Muscle layer of colon (tissue), 2 donors: ENCODE data around the gene SOX5.

Experiments used
- H3K27ac ChIP-seq: one replicate; pipeline ENCODE4 v1.7.0; 2013; ENCODE audit warnings: low read depth, mild to moderate bottlenecking, low read length, moderate library complexity
- H3K27me3 ChIP-seq, 2 donors: one replicate each; pipeline ENCODE4 v1.7.0; 2013; ENCODE audit warnings: low read length in 2 of 2, mild to moderate bottlenecking in 2 of 2; ENCODE audit not compliant: insufficient read depth in 2 of 2, control insufficient read depth in 1 of 2
- H3K36me3 ChIP-seq: one replicate; pipeline ENCODE4 v1.7.0; 2013; ENCODE audit warnings: mild to moderate bottlenecking, low read length; ENCODE audit not compliant: insufficient read depth
- H3K4me1 ChIP-seq: one replicate; pipeline ENCODE4 v1.7.0; 2013; ENCODE audit warnings: mild to moderate bottlenecking, low read length; ENCODE audit not compliant: insufficient read depth
- H3K4me3 ChIP-seq, 2 donors: one replicate each; pipeline ENCODE4 v1.7.0; 2013; ENCODE audit warnings: low read length in 2 of 2, low read depth in 1 of 2, mild to moderate bottlenecking in 1 of 2, moderate library complexity in 1 of 2
- H3K9ac ChIP-seq: one replicate; pipeline ENCODE4 v1.7.0; 2013; ENCODE audit warnings: low read length
- H3K9me3 ChIP-seq: one replicate; pipeline ENCODE4 v1.7.0; 2013; ENCODE audit warnings: mild to moderate bottlenecking, low read length
- donor health status: abdominal sarcoma.
- donor health status: Adenocarcinoma of cecum.

The SOX5 gene

GRCh38 chr12:23753628-23754365 is 195.7 kb downstream of the SOX5 start:
- H3K9ac ChIP-seq = no peak overlapping the region
- H3K9me3 ChIP-seq = no peaks in the 10 kb centered on the region
- H3K4me3 ChIP-seq = no peak overlapping the region
- H3K36me3 ChIP-seq = no peaks in the 10 kb centered on the region
- H3K27me3 ChIP-seq = no peaks in the 10 kb centered on the region
- H3K4me1 ChIP-seq = peaks cover 5% of the 10 kb centered on the region
- H3K27ac ChIP-seq = no peak overlapping the region

DNA sequence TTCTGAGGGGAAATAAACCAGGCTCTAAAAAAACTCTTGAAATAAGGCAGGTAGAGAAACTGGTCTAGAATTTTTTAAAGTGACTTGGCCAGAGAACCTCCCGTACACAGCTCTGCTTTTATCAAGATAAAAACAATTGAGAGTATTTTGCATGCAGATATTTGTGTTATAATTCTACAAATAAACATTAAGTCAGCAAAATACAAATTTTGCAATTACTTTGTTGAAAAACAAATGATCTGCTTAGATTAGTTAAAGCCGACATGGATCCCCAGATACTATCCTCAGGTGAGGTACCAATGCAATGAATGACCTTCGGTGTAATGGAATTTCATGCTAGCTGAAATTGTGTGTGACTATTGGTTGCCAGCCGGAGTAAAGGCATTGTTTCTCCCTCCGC is 197.2 kb downstream of the SOX5 start:
- Histone ChIP-seq H3K4me3 (no peak overlapping the region), H3K27ac (no peak overlapping the region), H3K27me3 (no peaks in the 10 kb centered on the region), H3K9me3 (no peaks in the 10 kb centered on the region), H3K36me3 (no peaks in the 10 kb centered on the region), H3K9ac (no peak overlapping the region), H3K4me1 (peaks cover under 1% of the 10 kb centered on the region)

- Histone ChIP-seq H3K4me1 (no peaks in the 10 kb centered on the region), H3K4me3 (no peak overlapping the region), H3K9me3 (no peaks in the 10 kb centered on the region), H3K27ac (no peak overlapping the region), H3K27me3 (no peaks in the 10 kb centered on the region), H3K36me3 (no peaks in the 10 kb centered on the region), H3K9ac (no peak overlapping the region)
Observed at GRCh38 chr12:23751641-23752040, 197.8 kb downstream of the SOX5 start.

DNA sequence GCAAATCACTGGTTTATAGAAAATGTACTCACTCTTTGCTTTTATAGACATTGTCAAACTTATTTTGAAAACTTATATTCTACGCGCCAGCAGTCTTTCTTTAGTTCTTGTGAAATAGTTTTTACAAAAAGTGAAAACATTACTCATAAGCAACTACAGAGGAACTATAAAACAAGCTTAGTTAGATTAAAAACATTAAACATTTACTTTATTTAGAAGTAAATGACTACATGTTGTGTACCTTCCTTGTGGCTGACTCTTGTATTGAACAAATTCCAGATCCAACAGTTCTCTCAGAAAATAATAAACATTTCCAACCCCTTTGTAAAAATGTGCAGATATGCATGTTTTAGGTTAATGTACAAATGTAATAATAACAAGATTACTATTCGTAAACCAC is 198.5 kb downstream of the SOX5 start:
- H3K27ac ChIP-seq = no peak overlapping the region
- no peaks in the 10 kb centered on the region for H3K36me3 ChIP-seq
- H3K9me3 ChIP-seq = no peaks in the 10 kb centered on the region
- no peaks in the 10 kb centered on the region for H3K4me1 ChIP-seq
- no peak overlapping the region for H3K9ac ChIP-seq
- no peak overlapping the region for H3K4me3 ChIP-seq
- no peaks in the 10 kb centered on the region for H3K27me3 ChIP-seq

- Histone ChIP-seq H3K4me3 (no peak overlapping the region), H3K9me3 (no peaks in the 10 kb centered on the region), H3K36me3 (peaks cover 5% of the 10 kb centered on the region), H3K27me3 (no peaks in the 10 kb centered on the region), H3K27ac (no peak overlapping the region), H3K9ac (no peak overlapping the region), H3K4me1 (no peaks in the 10 kb centered on the region)
Observed at GRCh38 chr12:23744696-23745095, 204.8 kb downstream of the SOX5 start.

GRCh38 chr12:23742574-23742973 is 206.9 kb downstream of the SOX5 start:
- no peaks in the 10 kb centered on the region for H3K27me3 ChIP-seq
- no peaks in the 10 kb centered on the region for H3K4me1 ChIP-seq
- no peaks in the 10 kb centered on the region for H3K9me3 ChIP-seq
- H3K9ac ChIP-seq = no peak overlapping the region
- H3K36me3 ChIP-seq = peaks cover 5% of the 10 kb centered on the region
- no peak overlapping the region for H3K27ac ChIP-seq
- H3K4me3 ChIP-seq = no peak overlapping the region

- Histone ChIP-seq H3K9ac (no peak overlapping the region), H3K36me3 (no peaks in the 10 kb centered on the region), H3K4me3 (no peak overlapping the region), H3K27ac (no peak overlapping the region), H3K27me3 (no peaks in the 10 kb centered on the region), H3K4me1 (no peaks in the 10 kb centered on the region), H3K9me3 (no peaks in the 10 kb centered on the region)
Observed at GRCh38 chr12:23731493-23731892, 218.0 kb downstream of the SOX5 start.

- Histone ChIP-seq H3K9ac (no peak overlapping the region), H3K9me3 (no peaks in the 10 kb centered on the region), H3K36me3 (no peaks in the 10 kb centered on the region)
Observed at GRCh38 chr12:23731035-23731434, 218.4 kb downstream of the SOX5 start.

GRCh38 chr12:23729359-23729758 is 220.1 kb downstream of the SOX5 start:
- H3K4me1 ChIP-seq = no peaks in the 10 kb centered on the region
- no peaks in the 10 kb centered on the region for H3K36me3 ChIP-seq
- H3K27ac ChIP-seq = no peak overlapping the region
- H3K9ac ChIP-seq = no peak overlapping the region
- H3K9me3 ChIP-seq = no peaks in the 10 kb centered on the region
- no peak overlapping the region for H3K4me3 ChIP-seq
- H3K27me3 ChIP-seq = no peaks in the 10 kb centered on the region

More at GRCh38 chr12:23731035-23731434, 218.4 kb downstream of the SOX5 start:
- Histone ChIP-seq H3K27ac (no peak overlapping the region), H3K4me1 (no peaks in the 10 kb centered on the region), H3K4me3 (no peak overlapping the region), H3K27me3 (no peaks in the 10 kb centered on the region)

- Histone ChIP-seq H3K9ac (no peak overlapping the region), H3K27me3 (no peaks in the 10 kb centered on the region), H3K4me3 (no peak overlapping the region), H3K4me1 (no peaks in the 10 kb centered on the region), H3K36me3 (no peaks in the 10 kb centered on the region), H3K9me3 (no peaks in the 10 kb centered on the region), H3K27ac (no peak overlapping the region)
Observed at GRCh38 chr12:23726646-23727045, 222.8 kb downstream of the SOX5 start.

DNA sequence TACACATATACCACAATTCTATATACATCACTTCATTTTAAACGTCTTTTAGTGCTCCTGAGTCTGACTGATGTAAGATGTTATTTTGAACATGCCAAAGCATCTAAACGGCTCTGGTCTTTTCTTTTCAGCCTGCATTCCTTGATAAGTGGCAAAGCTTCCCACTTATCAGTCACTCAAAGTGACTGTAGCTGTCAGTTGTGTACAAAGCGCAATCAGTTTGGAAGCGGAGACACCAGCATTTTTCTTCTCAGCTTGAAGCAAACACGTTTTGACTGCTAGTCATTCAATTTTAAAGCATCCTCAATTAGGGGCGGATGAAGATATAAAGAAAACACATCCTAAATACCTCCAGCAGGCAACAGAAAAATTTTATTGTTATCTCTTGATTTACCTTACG is 226.8 kb downstream of the SOX5 start:
- Histone ChIP-seq H3K4me1 (no peaks in the 10 kb centered on the region), H3K4me3 (no peak overlapping the region), H3K9me3 (no peaks in the 10 kb centered on the region), H3K27me3 (no peaks in the 10 kb centered on the region), H3K9ac (no peak overlapping the region), H3K36me3 (no peaks in the 10 kb centered on the region), H3K27ac (no peak overlapping the region)

DNA sequence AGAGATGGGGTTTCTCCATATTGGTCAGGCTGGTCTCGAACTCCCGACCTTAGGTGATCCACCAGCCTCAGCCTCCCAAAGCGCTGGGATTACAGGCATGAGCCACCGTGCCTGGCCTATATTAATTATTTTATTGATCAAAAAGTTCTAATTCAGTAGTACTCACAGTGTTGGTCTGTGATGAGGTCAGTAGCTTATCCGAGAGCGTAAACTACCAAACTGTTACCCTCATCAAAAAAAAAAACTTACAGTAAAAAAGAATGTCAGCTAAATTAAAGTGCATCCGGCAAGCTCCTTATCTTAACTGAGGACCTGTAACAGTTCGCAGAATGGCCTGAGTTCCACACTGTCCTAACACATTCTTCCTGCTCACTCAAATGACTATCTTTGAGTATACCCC is 228.2 kb downstream of the SOX5 start:
- Histone ChIP-seq H3K36me3 (no peaks in the 10 kb centered on the region), H3K27ac (no peak overlapping the region), H3K9ac (no peak overlapping the region), H3K4me3 (no peak overlapping the region), H3K4me1 (no peaks in the 10 kb centered on the region), H3K9me3 (no peaks in the 10 kb centered on the region), H3K27me3 (no peaks in the 10 kb centered on the region)
